Stimulated activated CD8-positive, alpha-beta memory T cell treated with anti-CD3 and anti-CD28 coated beads, Interleukin-7, amount 100 ng/mL, for 4 hours (primary cell): ENCODE measurements around the gene OGFOD3.
"Not testable (repeated sequence)": the region's sequence is repeated elsewhere in the genome, so short reads cannot be mapped to it uniquely, and the experiment has no call there.

Experiments
- DNase-seq, 2 donors: peaks; one replicate each; pipeline ENCODE4 v3.0.0-alpha.2; 2020; ENCODE audit warnings: low read depth in 2 of 2

Gene OGFOD3

GRCh38 chr17:82388223-82388921 lies 30.0 kb downstream of the OGFOD3 start:
- no peak for DNase-seq

DNA sequence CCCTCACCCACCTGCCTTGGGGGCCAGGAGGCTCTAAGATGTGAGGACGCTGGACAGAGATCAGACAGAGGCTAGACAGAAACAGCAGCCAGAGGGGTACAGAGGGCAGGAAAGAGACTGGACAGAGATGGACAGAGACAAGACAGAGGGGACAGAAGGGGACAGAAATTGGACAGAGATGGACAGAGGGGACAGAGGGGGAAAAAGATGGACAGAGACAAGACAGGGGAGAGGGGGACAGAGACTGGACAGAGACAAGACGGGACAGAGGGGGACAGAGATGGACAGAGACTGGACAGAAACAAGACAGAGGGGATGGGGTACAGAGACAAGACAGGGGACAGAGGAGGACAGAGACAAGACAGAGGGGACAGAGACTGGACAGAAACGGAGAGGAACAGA lies 30.7 kb downstream of the OGFOD3 start:
- no peak for DNase-seq

GRCh38 chr17:82386881-82387704 lies 31.3 kb downstream of the OGFOD3 start:
- no peak for DNase-seq

- no peak for DNase-seq
These were observed 32.0 kb downstream of the OGFOD3 start for GRCh38 chr17:82386255-82386831.

GRCh38 chr17:82385559-82386254 lies 32.7 kb downstream of the OGFOD3 start:
- no peak for DNase-seq

DNA sequence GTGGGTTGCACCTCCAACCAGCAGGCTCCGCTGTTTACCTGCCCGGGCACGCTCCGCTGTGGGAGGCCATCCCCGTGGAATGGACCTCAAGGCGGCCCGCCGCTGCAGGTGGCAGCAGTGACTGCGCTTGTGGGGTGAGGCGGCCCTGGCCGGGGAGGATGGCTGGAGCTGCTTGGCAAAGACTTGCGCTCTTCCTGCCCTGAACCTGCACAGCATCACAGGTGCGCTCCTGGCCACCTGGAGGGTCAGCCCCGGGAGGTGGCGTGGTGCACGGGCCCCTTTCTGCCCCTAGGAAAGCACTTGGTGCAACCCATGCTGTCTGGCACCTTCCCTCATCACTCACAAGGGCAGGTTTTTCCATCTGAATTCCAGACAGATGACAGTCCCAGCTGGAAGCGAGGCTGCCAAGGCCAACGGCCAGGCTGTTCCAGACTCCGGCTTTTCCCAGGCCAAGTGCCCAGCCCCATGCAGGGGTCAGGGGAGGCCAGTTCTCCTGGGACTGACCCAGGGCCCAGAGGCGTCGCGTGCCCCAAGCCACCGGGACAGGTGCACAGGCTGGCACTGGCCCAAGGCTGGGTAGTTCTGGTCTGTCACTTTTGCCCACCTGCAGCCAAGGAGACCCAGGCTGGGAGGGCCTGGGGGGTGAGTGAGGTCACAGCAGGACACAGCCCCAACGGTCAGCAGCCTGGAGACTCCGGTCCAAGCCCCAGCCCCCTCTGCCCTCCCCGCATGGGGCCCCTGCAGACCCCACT lies 33.5 kb downstream of the OGFOD3 start:
- no peak for DNase-seq

GRCh38 chr17:82384051-82384729 lies 34.2 kb downstream of the OGFOD3 start:
- no peak for DNase-seq

DNA sequence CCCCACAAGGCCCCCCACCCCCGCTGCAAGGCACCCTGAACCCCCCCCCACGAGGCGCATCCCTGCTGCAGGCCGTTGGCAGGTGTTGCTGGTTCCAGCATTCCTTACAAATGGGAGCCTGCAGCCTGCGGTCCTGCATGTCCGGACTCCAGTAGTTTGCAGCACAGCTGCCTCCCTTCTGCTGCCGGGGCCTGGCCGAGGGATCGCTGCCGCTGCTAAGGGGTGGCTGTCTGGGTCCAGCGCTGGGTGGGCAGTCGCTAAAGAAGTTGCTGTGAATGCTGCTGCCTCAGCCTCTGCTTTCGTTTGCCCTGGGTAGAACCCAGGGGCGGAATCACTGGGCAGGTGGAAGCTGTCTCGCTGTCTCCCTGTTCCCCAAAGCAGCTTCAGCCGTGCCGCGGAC lies 35.0 kb downstream of the OGFOD3 start:
- DNase-seq: no peak

DNA sequence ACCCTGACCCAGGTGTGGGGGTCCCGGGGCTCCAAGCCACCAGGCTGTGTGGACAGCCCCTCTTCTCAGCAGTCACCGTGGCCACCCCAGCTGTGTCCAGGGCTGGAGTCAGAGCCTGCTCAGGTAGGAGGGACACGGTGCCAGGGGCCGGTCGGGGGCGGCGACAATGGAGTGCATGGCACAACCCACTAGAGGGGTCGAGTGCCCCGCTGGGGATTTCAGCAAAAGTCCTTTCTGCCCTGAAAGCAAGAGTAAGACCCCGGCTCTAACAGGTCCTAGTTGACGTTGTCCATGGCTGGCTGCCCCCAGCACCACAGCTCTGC lies 35.5 kb downstream of the OGFOD3 start:
- DNase-seq: no peak

DNA sequence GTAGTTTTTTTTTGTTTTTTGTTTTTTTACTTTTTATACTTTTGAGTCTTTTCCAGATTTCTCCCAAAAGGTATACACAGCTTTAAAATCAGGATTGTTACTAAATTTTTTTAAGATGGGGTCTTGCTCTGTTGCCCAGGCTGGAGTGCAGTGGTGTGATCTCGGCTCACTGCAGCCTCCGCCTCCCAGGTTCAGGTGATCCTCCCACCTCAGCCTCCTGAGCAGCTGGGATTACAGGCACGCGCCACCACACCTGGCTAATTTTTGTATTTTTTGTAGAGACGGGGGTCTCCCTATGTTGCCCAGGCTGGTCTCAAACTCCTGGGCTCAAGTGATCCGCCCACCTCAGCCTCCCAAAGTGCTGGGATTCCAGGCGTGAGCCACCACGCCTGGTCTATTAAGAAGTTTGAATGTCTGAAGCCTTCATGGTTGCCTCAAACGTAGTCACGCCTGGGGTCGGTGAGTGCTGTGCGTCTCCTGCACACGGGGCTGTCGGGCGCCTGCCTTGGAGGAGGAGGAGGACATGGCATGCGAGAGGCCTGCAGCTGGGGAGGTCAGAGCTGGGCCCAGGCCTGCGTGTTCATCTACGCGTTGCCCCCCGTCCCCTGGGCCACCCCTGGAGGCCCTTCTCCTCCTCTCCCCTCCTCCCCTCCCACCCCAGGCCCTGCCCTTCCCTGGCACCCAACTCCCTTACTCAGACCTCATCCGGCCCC lies 36.0 kb downstream of the OGFOD3 start:
- not testable (repeated sequence) for DNase-seq

DNA sequence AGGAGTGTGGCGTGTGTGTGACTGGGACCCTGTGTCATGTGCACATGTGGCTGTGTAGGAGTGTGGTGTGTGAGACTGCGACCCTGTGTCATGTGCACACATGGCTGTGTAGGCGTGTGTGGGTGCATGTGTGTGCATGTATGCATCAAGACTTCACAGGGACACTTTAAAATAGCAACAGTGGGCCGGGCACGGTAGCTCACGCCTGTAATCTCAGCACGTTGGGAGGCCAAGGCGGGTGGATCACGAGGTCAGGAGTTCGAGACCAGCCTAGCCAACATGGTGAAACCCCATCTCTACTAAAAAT lies 36.7 kb downstream of the OGFOD3 start:
- not testable (repeated sequence) for DNase-seq

DNA sequence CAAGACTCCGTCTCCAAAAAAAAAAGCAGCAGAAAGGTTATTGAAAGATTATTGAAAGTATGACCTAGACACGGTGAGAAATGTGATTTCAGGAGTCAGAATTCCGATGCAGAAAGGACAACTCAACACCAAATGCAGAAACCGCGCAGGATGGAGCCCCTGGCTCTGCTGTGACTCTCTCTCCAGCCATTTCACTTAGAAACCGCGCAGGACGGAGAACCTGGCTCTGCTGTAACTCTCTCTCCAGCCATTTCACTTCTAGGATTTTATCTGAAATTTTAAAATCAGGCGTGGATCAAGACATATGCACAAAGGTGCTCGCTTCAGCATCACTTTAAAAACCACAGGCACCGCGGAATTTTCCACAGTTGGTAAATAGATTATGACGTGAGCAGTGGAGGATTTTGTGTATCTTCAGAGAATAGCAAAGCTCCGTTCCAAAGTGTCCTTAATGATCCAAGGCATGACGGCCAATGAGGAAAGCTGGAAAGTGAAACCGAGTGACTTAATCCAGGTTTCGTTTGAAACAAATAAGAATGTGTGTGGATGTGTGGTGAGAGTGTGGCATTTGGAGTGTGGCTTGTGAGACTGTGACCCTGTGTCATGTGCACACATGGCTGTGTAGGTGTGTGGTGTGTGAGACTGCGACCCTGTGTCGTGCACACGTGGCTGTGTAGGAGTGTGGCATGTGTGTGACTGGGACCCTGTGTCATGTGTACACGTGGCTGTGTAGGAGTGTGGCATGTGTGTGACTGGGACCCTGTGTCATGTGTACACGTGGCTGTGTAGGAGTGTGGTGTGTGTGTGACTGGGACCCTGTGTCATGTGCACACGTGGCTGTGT lies 37.3 kb downstream of the OGFOD3 start:
- DNase-seq: no peak

GRCh38 chr17:82378741-82379021 lies 39.7 kb downstream of the OGFOD3 start:
- DNase-seq: no peak

- DNase-seq: no peak
These were observed 40.3 kb downstream of the OGFOD3 start for GRCh38 chr17:82377924-82378740.

DNA sequence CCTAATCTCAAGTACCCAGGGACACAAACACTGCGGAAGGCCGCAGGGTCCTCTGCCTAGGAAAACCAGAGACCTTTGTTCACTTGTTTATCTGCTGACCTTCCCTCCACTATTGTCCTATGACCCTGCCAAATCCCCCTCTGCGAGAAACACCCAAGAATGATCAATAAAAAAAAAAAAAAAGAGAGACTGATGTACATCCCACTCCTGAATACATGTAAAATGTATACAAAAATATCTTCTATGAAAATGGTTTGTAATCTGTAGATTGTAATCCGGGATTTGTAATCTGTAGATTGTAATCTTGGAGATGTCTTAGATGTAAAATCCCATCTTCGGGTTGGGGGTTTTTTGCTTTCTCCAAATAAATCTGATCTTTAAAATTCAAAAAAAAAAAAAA lies 41.1 kb downstream of the OGFOD3 start:
- not testable (repeated sequence) for DNase-seq

- no peak for DNase-seq
These were observed 42.2 kb downstream of the OGFOD3 start for GRCh38 chr17:82376042-82376730.

- DNase-seq: no peak
These were observed 42.9 kb downstream of the OGFOD3 start for GRCh38 chr17:82375359-82376041.
